AG09309 (cell line): ENCODE measurements around the gene AGPAT4.

Experiments
- DNase-seq: peaks from one replicate; pipeline ENCODE4 v3.0.0-alpha.2; 2010; ENCODE audit warnings: low read depth
- H3K4me3 ChIP-seq: 2 replicates; pipeline ENCODE4 v1.5.1; 2011; ENCODE audit warnings: mild to moderate bottlenecking, low read depth, low read length, moderate library complexity; ENCODE audit not compliant: control insufficient read depth
- CTCF ChIP-seq: IDR thresholded peaks from 2 replicates; pipeline ENCODE4 v1.5.1; 2011; ENCODE audit warnings: mild to moderate bottlenecking, low read depth, low read length, inconsistent platforms; ENCODE audit not compliant: insufficient read depth, control insufficient read depth; ENCODE audit errors: missing control alignments

Gene AGPAT4

GRCh38 chr6:161133963-161134362 lies 139.9 kb downstream of the AGPAT4 start:
- DNase-seq: no peak
- TF ChIP-seq CTCF: no peak
- no peak overlapping the region for H3K4me3 ChIP-seq

GRCh38 chr6:161132384-161132783 lies 141.5 kb downstream of the AGPAT4 start:
- DNase-seq: no peak
- no peak for TF ChIP-seq CTCF
- H3K4me3 ChIP-seq: no peak overlapping the region

DNA sequence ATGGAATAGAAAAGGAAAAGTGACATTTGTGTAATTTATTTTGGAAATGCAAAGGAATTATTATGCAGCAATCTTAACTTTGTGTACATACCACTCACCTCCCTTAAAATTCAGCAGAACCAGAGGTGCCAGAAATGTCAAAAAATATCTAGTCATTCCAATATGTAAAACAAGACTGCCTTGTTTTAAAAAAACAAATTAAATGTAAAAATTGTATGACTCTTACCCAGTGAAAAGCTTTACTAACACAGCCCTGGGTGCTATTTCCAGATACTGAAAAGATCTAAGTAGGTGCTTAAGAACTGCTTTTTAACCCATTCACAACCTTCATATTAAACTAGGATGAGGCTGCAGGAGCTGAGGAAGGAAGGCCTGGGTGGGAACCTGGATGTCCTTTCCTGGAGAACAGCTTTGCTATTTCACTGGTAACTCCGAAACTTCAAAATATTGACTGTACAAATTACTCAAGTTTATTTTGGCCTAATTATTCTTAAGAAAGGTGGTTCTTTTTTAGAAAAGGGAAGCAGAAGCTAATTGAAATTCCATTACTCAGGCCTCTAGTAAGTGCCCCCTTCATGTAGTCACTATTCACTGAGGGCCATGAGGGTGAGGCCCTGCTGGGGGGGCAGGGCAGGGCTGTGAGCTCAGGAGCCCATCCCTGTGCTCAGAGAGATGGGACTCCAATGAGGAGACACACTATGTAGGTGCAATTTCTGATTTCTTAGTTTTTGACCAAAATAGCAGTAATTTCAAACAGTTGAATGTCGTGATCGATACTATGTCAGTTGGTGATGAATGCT lies 142.7 kb downstream of the AGPAT4 start:
- TF ChIP-seq CTCF: no peak
- no peak for DNase-seq

DNA sequence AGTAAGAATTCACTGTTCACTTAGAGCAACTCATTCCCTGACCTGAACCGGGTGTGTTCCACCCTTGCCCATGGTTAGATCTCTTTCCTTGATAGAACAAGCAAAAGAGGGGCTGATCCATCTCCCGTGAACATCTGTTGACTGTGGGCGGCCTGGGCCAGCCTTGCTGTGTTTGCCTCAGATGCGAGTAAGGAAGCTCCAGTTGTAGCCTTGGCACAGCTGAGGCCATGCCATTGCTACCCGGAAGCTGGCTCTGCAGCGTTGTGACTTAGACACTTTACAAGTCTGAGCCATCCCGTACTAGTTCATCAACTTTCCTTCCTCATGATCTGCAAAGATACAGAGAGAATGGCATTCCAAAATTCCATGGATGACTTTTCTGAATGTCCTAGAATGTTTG lies 143.3 kb downstream of the AGPAT4 start:
- no peak for DNase-seq
- no peak for TF ChIP-seq CTCF
- no peak overlapping the region for H3K4me3 ChIP-seq

More for the DNA sequence above, 142.7 kb downstream of the AGPAT4 start:
- H3K4me3 ChIP-seq: no peak overlapping the region

DNA sequence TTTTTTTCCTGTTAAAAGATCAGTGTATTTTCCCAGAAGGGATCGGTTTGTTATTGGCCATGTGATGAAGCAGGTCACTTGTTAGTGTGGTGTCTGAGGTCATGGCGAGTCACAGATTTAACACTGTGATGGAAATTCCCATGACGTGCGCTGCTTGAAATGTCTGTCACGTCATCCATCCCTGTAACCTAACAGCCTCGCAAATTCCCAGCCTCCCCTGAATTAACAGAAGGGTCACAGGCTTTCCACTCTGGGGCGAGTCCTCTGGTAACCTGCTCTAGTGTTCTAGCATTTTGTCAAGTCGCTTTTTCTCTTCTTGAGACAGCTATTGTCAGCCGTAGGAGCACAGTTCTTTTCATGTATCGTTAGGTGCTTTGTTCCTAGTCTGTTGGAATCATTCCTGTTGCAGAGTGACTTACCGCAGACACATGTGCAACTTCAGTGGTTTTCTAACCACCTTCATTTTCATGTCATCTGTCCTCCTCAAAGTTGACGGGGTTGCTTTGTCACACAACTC lies 145.1 kb downstream of the AGPAT4 start:
- DNase-seq: no peak
- no peak for TF ChIP-seq CTCF
- H3K4me3 ChIP-seq: no peak overlapping the region

DNA sequence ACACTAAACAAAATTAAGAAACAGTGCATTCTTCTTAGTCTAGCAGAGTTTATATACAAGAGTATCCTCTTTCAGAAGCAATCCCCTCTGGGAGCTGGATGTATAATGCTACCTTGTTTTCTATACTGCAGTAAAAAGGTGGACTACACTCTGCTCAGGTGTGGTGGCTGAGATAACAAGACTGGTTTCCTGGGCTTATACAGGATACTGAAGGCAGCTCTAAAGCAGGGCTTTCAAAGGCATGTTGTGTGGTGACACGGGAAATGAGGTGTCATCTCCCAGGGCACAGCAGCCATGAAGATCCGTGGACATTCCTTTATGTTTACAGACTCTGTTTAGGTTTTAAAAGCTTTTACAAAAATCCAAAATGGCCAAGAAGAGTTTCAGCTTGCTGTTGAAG lies 145.6 kb downstream of the AGPAT4 start:
- H3K4me3 ChIP-seq: no peak overlapping the region
- no peak for DNase-seq
- TF ChIP-seq CTCF: no peak
